Ishikawa (cell line): ENCODE data around the gene VEPH1.

Experiments
- CEBPB ChIP-seq: IDR thresholded peaks from 2 replicates; pipeline ENCODE4 v1.6.1; 2012
- CREB1 ChIP-seq: IDR thresholded peaks from 2 replicates; pipeline ENCODE4 v1.6.1; 2012; ENCODE audit warnings: low read depth
- EGR1 ChIP-seq: IDR thresholded peaks from 2 replicates; pipeline ENCODE4 v1.6.1; 2012
- EP300 ChIP-seq: IDR thresholded peaks from 2 replicates; pipeline ENCODE4 v1.6.1; 2012; ENCODE audit warnings: borderline replicate concordance
- FOXM1 ChIP-seq: IDR thresholded peaks from 2 replicates; pipeline ENCODE4 v1.6.1; 2012; ENCODE audit warnings: low read depth, borderline replicate concordance
- MAX ChIP-seq: IDR thresholded peaks from 2 replicates; pipeline ENCODE4 v1.6.1; 2012
- NFIC ChIP-seq: IDR thresholded peaks from 2 replicates; pipeline ENCODE4 v1.6.1; 2012
- RAD21 ChIP-seq: IDR thresholded peaks from 2 replicates; pipeline ENCODE4 v1.6.1; 2012; ENCODE audit warnings: low read depth
- REST ChIP-seq: IDR thresholded peaks from 2 replicates; pipeline ENCODE4 v1.6.1; 2012; ENCODE audit warnings: low read depth, mild to moderate bottlenecking
- TAF1 ChIP-seq: IDR thresholded peaks from 2 replicates; pipeline ENCODE4 v1.6.1; 2012; ENCODE audit warnings: low read depth, mild to moderate bottlenecking
- TCF12 ChIP-seq: IDR thresholded peaks from 2 replicates; pipeline ENCODE4 v1.6.1; 2012; ENCODE audit warnings: low read depth
- TEAD4 ChIP-seq: IDR thresholded peaks from 2 replicates; pipeline ENCODE4 v1.6.1; 2012
- USF1 ChIP-seq: IDR thresholded peaks from 2 replicates; pipeline ENCODE4 v1.6.1; 2012
- YY1 ChIP-seq: IDR thresholded peaks from 2 replicates; pipeline ENCODE4 v1.6.1; 2012; ENCODE audit warnings: low read depth
- ZBTB7A ChIP-seq: IDR thresholded peaks from 2 replicates; pipeline ENCODE4 v1.6.1; 2012; ENCODE audit warnings: low read depth

VEPH1 gene

GRCh38 chr3:157467200-157467599, 36.0 kb downstream of the VEPH1 start:
- TF ChIP-seq RAD21 (no peak), NFIC (no peak), EP300 (no peak), TAF1 (no peak), TEAD4 (no peak), ZBTB7A (no peak), FOXM1 (no peak), MAX (no peak), USF1 (no peak), EGR1 (no peak), CREB1 (no peak), TCF12 (no peak)

- TF ChIP-seq EGR1 (no peak), USF1 (no peak), TCF12 (no peak), NFIC (no peak), RAD21 (no peak), YY1 (no peak), ZBTB7A (no peak), CREB1 (no peak), CEBPB (no peak), EP300 (no peak), MAX (no peak), FOXM1 (no peak), REST (no peak), TAF1 (no peak), TEAD4 (no peak)
These were observed 37.5 kb downstream of the VEPH1 start for GRCh38 chr3:157465741-157466140.

GRCh38 chr3:157464321-157464720, 38.9 kb downstream of the VEPH1 start:
- TF ChIP-seq ZBTB7A (no peak), TAF1 (no peak), RAD21 (no peak)

- TF ChIP-seq TCF12: no peak
- no peak for TF ChIP-seq REST
- no peak for TF ChIP-seq MAX
- TF ChIP-seq FOXM1: no peak
- no peak for TF ChIP-seq EGR1
- TF ChIP-seq USF1: no peak
- no peak for TF ChIP-seq TAF1
- no peak for TF ChIP-seq RAD21
- no peak for TF ChIP-seq YY1
- TF ChIP-seq ZBTB7A: no peak
- TF ChIP-seq NFIC: no peak
- no peak for TF ChIP-seq CEBPB
- TF ChIP-seq TEAD4: no peak
- TF ChIP-seq CREB1: no peak
- no peak for TF ChIP-seq EP300
These were observed 39.4 kb downstream of the VEPH1 start for GRCh38 chr3:157463816-157464215.

- no peak for TF ChIP-seq TCF12
- no peak for TF ChIP-seq ZBTB7A
- no peak for TF ChIP-seq TAF1
- TF ChIP-seq USF1: no peak
- no peak for TF ChIP-seq RAD21
- no peak for TF ChIP-seq YY1
- TF ChIP-seq NFIC: no peak
- no peak for TF ChIP-seq FOXM1
- no peak for TF ChIP-seq REST
- no peak for TF ChIP-seq MAX
- no peak for TF ChIP-seq CREB1
- no peak for TF ChIP-seq EP300
- TF ChIP-seq TEAD4: no peak
- no peak for TF ChIP-seq EGR1
- no peak for TF ChIP-seq CEBPB
These were observed 43.0 kb downstream of the VEPH1 start for GRCh38 chr3:157460253-157460652.
